Caco-2 (cell line): ENCODE data around the gene TJP2. TPM values are rescaled to one million over a fixed set of nuclear protein-coding genes. Genes with fewer than 3 reads are reported as not detected.

Experiments
- BruUV-seq: library from RNA; stranded (reverse); fragments of 400-500 nt; replicated peaks from 2 replicates; lab custom pipeline; 2021; lab: Mats Ljungman, UMichigan
- CTCF ChIA-PET: fragments of 300-600 bp; sonication (Branson Sonifier 250); formaldehyde crosslinking; loops from one replicate; lab custom pipeline; 2022; ENCODE audit warnings: antibody characterized with exemption; lab: Charles Lee
- POLR2A ChIA-PET: fragments of 300-600 bp; sonication (Branson Sonifier 250); formaldehyde crosslinking; loops from one replicate; lab custom pipeline; 2022; ENCODE audit warnings: antibody characterized with exemption; lab: Charles Lee
- DNase-seq, 2 experiments: peaks; one replicate each; pipeline versions ENCODE4 v3.0.0 to v3.0.0-alpha.2; 2020 to 2022
- H3K27me3 ChIP-seq: replicated peaks from 2 replicates; pipeline ENCODE4 v1.6.0; 2011; ENCODE audit warnings: low read length; ENCODE audit not compliant: control insufficient read depth, insufficient read depth
- H3K36me3 ChIP-seq: 2 replicates; pipeline ENCODE4 v1.5.1; 2011; ENCODE audit warnings: low read length; ENCODE audit not compliant: control insufficient read depth, insufficient read depth
- H3K4me1 ChIP-seq: fragments of 250-450 bp; sonication (Bioruptor Pico); 2 replicates; pipeline ENCODE4 v1.5.1; 2020; ENCODE audit warnings: mild to moderate bottlenecking
- H3K4me3 ChIP-seq: 2 replicates; pipeline ENCODE4 v1.5.1; 2011; ENCODE audit warnings: low read depth, mild to moderate bottlenecking, control low read depth, low read length
- H3K9me3 ChIP-seq: fragments of 250-450 bp; sonication (Bioruptor Pico); 2 replicates; pipeline ENCODE4 v1.5.1; 2020; ENCODE audit warnings: mild to moderate bottlenecking, moderate library complexity
- H3K27ac Mint-ChIP-seq: one replicate; pipeline ENCODE4 v1.8.0; 2022; ENCODE audit warnings: mixed read lengths; ENCODE audit not compliant: unreplicated experiment
- H3K27me3 Mint-ChIP-seq: one replicate; pipeline ENCODE4 v1.8.0; 2022; ENCODE audit warnings: mixed read lengths; ENCODE audit not compliant: insufficient read depth, unreplicated experiment
- H3K36me3 Mint-ChIP-seq: one replicate; pipeline ENCODE4 v1.8.0; 2022; ENCODE audit warnings: mild to moderate bottlenecking, mixed read lengths; ENCODE audit not compliant: insufficient read depth, unreplicated experiment
- H3K4me1 Mint-ChIP-seq: one replicate; pipeline ENCODE4 v1.8.0; 2022; ENCODE audit warnings: low read depth, mixed read lengths; ENCODE audit not compliant: unreplicated experiment
- H3K4me3 Mint-ChIP-seq: one replicate; pipeline ENCODE4 v1.8.0; 2022; ENCODE audit warnings: mild to moderate bottlenecking, moderate library complexity, mixed read lengths; ENCODE audit not compliant: unreplicated experiment
- H3K9me3 Mint-ChIP-seq: one replicate; pipeline ENCODE4 v1.8.0; 2022; ENCODE audit warnings: mixed read lengths; ENCODE audit not compliant: unreplicated experiment
- CTCF ChIP-seq, 2 experiments: fragments of 200-600 bp in 1 of 2; IDR thresholded peaks; 1 replicate in 1 of 2; 2 replicates in 1 of 2; pipeline versions ENCODE4 v1.5.1 to v1.8.0; 2011 to 2022; ENCODE audit warnings: antibody characterized with exemption in 1 of 2, control low read depth in 1 of 2, inconsistent platforms in 1 of 2, low read depth in 1 of 2, low read length in 1 of 2, mild to moderate bottlenecking in 1 of 2, moderate library complexity in 1 of 2; ENCODE audit not compliant: insufficient read depth in 1 of 2, severe bottlenecking in 1 of 2, unreplicated experiment in 1 of 2
- intact Hi-C: fragments of 100-400 bp; cut with micrococcal nuclease; formaldehyde crosslinking; loops from one replicate; pipeline ENCODE4 v1.10.0; 2022; ENCODE audit not compliant: unreplicated experiment
- total RNA-seq: library from RNA; stranded (reverse); gene quantifications from 2 replicates; pipeline ENCODE4 v1.2.3, GENCODE V29; 2022

TJP2 gene
- total RNA-seq, 1 experiment from 2014 or later: 36.7 TPM

- intact Hi-C loops: no loop called here
- no peak for DNase-seq
- no peaks in the 10 kb centered on the region for H3K4me1 ChIP-seq
- ChIA-PET CTCF (no interaction called here), POLR2A (no interaction called here)
- Mint-ChIP-seq H3K9me3 (no peaks in the 10 kb centered on the region), H3K27me3 (no peaks in the 10 kb centered on the region), H3K4me3 (no peak overlapping the region), H3K4me1 (no peaks in the 10 kb centered on the region), H3K27ac (no peak overlapping the region), H3K36me3 (no peaks in the 10 kb centered on the region)
- H3K9me3 ChIP-seq: no peaks in the 10 kb centered on the region
- TF ChIP-seq CTCF (IDR thresholded peaks at IDR 0.05; ENCODE audit: insufficient read depth in 1 of 2, low read depth in 1 of 2, low read length in 1 of 2, severe bottlenecking in 1 of 2, unreplicated experiment in 1 of 2): no peak
- no TSS peak for BruUV-seq
- H3K36me3 ChIP-seq: no peaks in the 10 kb centered on the region
- no peak overlapping the region for H3K4me3 ChIP-seq
- no peaks in the 10 kb centered on the region for H3K27me3 ChIP-seq
These were observed 98.1 kb downstream of the TJP2 start for GRCh38 chr9:69272212-69272611.

GRCh38 chr9:69273161-69273560 is 99.1 kb downstream of the TJP2 start:
- H3K27ac Mint-ChIP-seq: no peak overlapping the region
- CTCF ChIA-PET: no interaction called here

GRCh38 chr9:69276775-69277174 is 102.7 kb downstream of the TJP2 start:
- Mint-ChIP-seq H3K4me3 (no peak overlapping the region), H3K36me3 (no peaks in the 10 kb centered on the region), H3K27ac (no peak overlapping the region), H3K27me3 (no peaks in the 10 kb centered on the region), H3K4me1 (no peaks in the 10 kb centered on the region), H3K9me3 (no peaks in the 10 kb centered on the region)
- H3K9me3 ChIP-seq: no peaks in the 10 kb centered on the region
- ChIA-PET CTCF (no interaction called here), POLR2A (no interaction called here)
- no peak overlapping the region for H3K4me3 ChIP-seq
- H3K36me3 ChIP-seq: no peaks in the 10 kb centered on the region
- intact Hi-C loops: no loop called here
- BruUV-seq: no TSS peak
- TF ChIP-seq CTCF (IDR thresholded peaks at IDR 0.05; ENCODE audit: insufficient read depth in 1 of 2, low read depth in 1 of 2, low read length in 1 of 2, severe bottlenecking in 1 of 2, unreplicated experiment in 1 of 2): no peak
- no peak for DNase-seq
- H3K4me1 ChIP-seq: no peaks in the 10 kb centered on the region
- no peaks in the 10 kb centered on the region for H3K27me3 ChIP-seq

More at GRCh38 chr9:69273161-69273560, 99.1 kb downstream of the TJP2 start:
- intact Hi-C loops: no loop called here
- Mint-ChIP-seq H3K4me3 (no peak overlapping the region), H3K27me3 (no peaks in the 10 kb centered on the region), H3K9me3 (no peaks in the 10 kb centered on the region), H3K4me1 (no peaks in the 10 kb centered on the region), H3K36me3 (no peaks in the 10 kb centered on the region)
- DNase-seq: no peak
- Histone ChIP-seq H3K4me1 (no peaks in the 10 kb centered on the region), H3K4me3 (no peak overlapping the region), H3K9me3 (no peaks in the 10 kb centered on the region), H3K27me3 (no peaks in the 10 kb centered on the region), H3K36me3 (no peaks in the 10 kb centered on the region)
- no peak for TF ChIP-seq CTCF (IDR thresholded peaks at IDR 0.05; ENCODE audit: insufficient read depth in 1 of 2, low read depth in 1 of 2, low read length in 1 of 2, severe bottlenecking in 1 of 2, unreplicated experiment in 1 of 2)
- BruUV-seq: no TSS peak
- POLR2A ChIA-PET: no interaction called here
